GM11168 (cell line): ENCODE measurements around the gene QDPR.

Source experiments
- in situ Hi-C: fragments of 300-500 bp; cut with MboI; formaldehyde crosslinking; loops from one replicate; pipeline ENCODE4 v1.12.0; 2022; ENCODE audit warnings: low sequenced_read_pairs; ENCODE audit not compliant: unreplicated experiment

QDPR gene

DNA sequence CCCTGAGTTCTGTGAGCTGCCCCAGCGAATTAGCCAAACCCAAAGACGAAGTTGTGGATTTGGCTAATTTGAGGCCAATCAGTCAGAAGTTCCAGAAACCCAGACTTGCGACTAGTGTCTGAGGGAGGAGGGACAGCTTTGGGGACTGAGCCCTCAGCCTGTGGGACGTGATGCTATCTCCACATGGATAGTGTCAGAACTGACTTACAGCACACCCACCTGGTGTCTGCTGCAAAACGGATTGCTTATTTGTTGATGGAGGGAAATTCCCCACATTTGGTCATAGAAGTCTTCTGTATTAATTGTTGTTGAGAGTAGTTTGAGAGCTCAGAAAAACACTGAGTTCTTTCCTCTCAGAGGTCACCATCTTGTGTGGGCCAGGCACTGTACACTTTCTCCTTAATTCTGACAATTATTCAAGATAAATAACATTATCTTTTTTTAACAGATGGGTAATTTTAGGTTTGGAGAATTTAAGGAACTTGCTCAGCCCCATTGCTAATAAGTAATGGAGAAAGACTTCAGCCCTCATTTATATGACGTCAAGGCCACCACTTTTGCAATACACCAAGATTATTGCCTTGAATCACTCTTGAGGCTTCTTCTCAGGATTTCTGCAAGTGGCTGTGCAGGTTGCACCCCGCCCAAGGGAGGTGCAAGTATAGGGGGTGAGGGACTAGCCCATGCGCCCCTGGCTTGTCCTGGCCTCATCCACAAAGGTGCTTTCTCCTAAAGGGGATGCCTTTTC lies 19.8 kb upstream of the QDPR start:
- in situ Hi-C loops, result no loop called here

DNA sequence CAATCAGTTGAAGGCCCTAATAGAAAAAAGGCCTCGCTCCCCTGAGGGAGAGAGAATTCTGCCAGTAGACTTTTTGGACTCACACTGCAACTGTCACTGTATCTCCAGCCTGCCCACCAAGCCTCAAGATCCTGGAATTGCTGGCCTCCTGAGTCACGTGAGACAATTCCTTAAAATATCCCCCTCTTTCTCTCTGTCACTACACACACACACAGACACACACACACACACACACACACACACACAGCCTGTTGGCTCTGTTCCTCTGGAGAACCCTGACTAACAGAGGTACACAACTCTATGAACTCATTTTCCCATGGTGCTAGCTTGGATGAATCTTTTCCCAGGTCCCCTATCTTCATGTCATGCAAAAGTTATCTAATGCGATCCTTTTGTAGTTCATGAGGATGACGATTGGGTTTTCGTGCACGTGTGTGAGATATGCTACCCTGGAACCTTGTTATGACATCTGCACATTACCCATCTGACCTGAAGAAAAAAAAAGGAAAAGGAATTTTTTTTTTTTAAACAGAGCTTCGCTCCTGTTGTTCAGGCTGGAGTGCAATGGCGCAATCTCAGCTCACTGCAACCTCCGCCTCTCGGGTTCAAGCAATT lies 16.8 kb upstream of the QDPR start:
- in situ Hi-C loops, result no loop called here

DNA sequence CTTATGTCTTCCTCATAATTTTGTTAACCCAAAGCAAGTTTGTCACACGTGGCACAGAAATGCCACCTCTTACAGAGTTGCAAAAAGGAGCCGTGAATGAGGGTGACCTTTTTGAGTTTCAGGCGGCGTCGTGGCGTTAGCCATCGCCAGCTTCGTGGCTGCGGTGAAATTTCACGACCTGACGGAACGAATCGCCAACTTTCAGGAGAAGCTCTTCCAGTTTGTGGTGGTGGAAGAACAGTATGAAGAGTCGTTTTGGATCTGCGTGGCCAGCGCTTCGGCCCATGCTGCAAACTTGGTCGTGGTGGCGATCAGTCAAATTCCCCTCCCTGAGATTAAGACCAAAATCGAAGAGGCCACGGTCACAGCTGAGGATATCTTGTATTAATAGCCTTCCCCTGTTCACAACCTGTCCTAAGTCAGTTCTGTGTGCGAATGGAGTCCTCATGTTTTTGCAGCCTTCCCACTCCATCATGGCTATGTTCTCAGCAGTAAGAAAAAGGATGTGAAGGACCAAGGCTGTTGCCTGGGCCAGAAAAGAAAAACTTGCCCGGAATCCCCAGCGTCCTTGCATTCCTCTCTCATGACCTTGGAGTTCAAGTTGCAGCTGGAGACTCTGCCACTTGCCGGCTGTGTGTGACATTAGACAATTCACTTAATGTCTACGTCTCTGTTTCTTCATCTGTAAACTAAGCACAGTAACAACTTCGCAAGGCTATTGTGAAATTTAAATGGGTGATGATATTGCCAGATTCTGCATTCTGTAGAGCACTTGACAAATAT lies 15.0 kb upstream of the QDPR start:
- in situ Hi-C loops, result no loop called here

DNA sequence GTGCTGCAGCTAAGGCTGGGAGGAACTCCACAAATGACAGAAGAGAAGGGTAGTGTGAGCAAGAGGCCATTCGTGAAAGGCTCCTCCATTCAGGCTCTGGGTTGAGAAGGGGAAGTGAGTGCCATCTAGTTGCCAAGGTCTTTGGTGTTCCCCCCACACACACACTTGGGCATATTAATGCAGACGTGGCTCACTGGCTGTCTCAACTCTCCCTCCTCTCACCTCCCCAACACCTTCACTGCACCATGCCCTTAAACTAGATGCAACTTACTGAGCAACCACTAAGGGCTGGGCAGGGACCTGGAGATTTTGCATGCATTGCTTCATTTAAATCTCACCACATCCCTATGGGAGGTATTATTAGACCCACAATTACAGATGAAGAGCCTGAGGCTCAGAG lies 11.8 kb upstream of the QDPR start:
- in situ Hi-C loops, result no loop called here

DNA sequence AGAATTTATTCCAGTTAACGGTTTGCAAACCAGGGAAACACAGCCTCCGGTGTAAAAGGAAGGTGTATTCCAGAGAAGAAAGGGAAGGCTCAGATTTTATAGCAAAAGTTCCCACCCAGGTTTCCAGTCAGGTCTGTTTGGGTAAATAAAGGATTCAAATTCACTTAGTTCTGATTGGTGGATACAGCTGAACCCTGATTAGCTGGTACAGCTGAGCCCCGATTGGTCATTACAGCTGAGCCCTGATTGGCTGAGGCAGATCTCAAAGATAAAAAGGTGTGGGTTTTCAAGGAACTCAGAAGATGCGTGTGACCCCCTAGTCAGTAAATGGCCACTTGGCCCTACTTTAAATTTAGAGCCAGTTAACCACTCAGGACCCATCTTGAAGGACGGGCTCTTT lies 9.7 kb upstream of the QDPR start:
- in situ Hi-C loops, result no loop called here

DNA sequence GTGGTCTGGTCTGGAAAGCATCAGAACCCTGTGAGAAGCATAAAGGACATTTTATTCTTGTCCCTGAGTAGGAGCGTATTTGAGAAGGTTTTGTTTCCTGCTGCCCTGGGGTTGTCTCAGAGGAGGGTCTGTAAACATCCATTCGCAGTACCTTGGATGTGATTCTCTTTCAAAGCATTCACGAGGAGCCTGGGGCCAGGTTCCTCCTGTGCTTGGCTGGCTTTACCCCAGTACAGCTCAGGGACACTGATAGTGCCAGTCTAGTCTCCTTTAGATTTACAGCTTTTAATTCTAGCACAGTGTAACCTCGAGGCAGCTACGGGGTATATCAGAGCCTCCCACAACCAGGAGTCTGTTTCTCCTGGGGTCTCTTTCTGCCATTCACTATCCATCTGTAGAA lies 5.8 kb upstream of the QDPR start:
- in situ Hi-C loops, result no loop called here

DNA sequence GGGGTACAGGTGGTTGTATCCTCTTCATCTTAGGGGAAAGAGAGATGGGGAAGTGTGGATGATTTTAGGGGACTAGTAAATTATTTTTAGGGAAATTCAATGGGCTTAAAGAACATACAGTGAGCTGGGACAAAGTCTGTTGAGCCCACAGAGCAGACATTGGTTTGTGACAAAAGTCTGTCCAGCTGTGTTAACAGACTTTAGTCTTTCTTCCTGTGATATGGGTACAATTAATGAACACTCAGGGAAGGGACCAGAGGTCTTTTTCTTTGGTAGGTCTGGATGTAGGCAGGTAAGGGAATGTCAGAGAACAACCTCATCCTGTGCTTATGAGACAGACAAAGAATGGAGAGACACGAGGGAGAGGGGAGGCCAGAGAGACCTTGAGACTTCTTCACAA lies 5.1 kb upstream of the QDPR start:
- in situ Hi-C loops, result no loop called here

DNA sequence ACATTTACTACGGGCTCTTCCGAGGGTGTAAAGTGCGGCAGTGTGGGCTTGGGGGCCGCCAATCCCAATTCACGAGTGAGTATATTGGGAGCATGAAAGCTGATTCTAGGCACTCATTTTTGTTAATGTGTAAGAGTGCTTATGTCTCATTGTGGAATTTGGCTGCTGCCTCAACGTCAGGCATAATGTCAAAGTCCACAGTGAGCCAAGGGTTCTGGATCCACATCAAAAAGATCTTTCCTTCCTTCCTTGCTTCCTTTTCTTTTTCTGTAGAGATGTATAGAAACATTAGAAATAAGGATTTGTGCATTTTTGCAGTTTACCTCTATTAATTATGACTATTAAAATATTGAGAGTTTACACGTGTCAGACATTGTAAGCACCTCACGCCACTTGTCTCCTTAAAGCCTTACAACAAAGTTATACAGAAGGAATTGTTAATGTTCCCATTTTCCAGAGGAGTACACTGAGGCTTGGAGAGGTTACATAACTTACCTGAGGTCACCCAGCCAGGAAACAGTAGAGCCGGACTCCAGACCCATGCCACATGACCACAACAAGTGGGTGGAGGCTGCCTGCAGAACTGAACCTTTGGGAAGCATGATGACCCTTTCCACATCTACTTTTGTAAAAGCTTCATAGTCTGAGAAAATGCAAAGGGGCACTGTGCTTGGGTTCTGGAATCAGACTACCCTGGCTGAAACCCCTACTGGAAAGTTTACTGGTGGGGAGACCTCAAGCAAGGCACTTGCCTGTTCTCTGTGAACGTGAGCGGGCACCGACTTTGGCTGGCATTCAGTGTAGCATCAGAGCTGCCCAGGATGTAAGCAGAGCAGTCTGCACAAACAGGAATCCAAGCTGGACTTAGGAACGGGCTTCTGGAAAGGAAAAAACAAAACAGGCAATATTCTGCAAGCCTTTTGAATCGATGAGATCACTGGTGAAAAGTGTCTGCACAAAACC lies 3.8 kb upstream of the QDPR start:
- in situ Hi-C loops, result no loop called here

DNA sequence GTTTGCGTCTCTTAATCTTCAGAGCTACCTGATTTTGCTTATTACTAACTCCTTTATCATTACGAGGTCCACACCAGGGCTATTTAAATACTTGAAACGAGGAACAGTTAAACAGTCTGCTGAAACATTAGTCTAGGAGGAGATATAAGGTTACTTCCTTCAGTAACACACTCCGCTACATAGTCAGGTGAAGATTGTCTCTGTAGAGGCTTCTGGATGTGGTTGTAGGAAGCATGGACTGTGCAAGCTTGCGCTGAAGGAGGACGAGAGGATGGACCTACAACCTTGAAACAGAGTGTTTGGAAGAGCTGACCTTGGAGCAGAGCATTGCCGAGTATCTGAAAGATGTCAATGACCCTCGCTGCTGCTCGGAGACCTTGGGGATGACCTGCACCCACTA lies 3.0 kb upstream of the QDPR start, which contains the start of gene CLRN2:
Gene CLRN2, plus strand, starts transcription at position 301 of the 400 bp plus-strand sequence. CDS start 102 bp downstream, outside the sequence.
- in situ Hi-C loops, result no loop called here

DNA sequence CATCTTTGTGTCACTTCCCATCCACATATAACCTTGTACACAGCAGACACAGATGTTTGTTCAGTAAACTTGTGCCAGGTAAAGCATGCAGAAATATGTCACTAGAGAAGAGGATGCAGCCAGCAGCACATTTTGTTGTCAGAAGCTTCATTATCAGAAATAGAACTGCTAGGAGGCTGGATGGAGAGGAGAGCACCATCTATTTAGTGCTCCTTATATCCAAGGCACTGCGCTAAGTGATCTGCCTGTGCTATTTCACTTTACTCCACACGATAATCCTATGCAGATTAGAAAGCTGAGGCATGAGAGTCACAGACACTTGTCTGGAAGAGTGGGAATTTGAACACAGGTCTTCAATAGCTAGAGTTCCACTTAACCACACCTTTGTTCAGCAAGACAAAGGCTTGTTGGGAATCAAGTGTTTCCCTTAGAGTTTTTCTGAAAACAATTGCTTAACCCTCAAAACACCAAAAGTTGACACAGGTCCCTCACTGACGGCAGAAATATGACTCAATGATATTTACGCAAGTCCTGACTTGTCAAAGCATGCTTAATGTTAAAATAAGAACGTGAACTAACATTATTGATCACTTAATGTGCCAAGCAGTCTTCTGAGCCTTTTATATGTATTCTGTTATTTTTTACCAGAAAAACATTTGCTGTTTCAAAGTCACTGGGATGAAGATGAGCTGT lies 1.2 kb upstream of the QDPR start:
- in situ Hi-C loops, result no loop called here

DNA sequence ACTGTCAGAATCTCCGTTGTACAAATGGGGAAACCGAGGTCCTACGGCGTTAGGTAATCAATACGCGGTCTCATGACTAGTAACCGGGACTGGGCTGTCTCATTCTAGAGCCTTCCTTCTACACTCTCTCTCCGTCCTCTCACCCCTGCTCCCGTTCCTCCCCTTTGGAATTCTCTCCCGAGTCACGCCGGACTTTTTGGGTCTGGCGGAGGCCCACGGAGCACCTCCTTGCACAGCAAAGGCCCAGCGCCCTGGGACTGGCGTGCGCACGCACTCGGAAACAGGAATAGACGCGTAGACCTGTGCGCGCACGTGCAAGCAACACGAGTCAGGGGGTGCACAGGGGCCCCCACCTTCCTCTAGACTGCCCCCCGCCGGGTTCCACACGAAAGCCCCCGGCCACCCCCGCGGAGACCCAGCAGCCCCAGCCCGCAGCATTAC lies 361 bp downstream of the QDPR start:
- in situ Hi-C loops, result no loop called here

DNA sequence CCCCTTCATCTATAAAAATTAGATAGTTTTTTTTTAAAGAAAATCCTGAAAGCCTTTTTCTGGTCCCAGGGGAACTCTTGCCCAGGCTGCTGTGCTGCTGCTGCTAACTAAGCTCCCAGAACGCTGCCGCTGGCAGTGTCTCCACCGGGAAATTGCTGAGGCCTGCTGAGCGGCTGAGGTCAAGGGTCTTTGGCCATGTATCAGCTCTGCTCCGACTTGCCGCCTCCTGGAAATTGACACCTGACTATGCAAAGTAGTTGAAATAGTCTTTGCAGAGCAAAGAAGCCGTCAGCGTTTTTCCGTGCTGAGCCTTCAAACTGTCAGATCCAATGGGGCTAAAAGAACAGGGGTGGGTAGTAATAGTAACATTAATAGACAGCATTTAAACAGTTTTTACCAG lies 839 bp downstream of the QDPR start:
- in situ Hi-C loops, result no loop called here

DNA sequence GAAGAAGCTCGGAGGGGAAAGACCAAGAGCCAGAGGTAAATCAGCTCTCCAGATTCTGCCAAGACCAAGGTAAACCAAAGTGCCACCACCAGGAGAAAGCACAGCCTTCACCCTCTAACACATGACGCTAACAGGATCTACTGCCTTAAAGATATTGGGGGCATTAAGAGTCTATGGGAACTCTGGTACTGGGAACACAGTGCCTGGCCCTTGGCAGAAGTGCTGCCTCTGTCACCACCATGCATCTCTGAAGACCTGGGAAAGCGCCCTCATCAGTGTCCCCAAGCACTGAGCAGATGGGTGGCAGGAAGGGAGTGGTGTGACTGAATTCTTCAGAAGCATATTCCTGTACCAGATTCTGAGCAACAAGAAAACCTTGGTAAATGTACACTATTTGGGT lies 1.3 kb downstream of the QDPR start:
- in situ Hi-C loops, result no loop called here

DNA sequence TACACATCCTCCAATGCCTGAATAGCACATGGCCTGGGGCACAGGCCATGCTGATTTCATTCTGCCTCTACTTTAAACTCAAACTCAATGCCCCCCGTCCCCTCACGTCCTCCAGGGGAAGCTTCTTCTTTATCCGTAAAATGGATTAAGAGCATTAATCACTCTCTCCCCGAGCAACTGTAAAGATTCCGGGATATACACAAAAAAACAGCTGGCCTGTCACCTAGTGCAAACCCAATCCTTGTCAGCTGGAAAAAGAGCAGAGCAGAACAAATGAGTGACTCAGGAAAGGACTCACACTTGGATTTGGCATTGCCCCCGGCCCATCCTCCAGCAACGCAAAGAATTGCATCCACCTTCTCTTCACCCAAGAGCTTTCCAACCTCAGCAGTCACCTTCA lies 7.8 kb downstream of the QDPR start:
- in situ Hi-C loops, result no loop called here

DNA sequence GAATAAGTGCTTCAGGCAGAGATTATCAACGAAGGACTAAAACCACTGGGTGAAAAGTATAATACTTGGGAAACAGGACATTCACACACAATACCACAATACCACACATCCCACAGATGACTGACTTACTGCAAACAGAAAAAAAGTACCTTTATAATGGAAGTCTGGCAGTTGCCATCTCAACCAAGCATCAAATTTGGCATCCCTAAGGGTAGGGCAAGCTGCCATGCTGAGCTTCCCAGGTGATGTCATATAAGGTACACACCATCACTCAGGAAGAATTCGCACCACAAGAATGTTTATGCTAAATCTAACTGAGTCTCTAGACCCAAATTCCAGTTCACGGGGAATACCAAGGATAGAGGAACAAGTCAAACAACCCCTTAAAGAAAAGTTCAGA lies 9.1 kb downstream of the QDPR start:
- in situ Hi-C loops, result no loop called here

DNA sequence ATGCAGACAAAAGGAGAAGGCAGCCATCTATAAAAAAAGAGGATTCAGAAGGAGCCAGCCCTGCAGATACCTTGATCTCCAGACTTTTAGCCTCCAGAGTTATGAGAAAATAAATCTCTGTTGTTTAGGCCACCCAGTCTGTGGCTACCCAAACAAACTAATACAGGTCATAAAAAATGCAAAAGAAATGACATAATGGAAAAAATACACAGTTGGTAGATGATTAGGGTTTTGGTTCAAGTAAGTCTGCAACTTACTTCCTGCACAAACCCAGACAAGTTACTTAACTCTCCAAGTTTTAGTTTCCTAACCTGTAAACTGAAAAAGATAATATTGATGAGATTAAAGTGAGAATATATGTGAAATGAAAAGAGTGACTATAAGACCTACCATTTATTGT lies 11.3 kb downstream of the QDPR start:
- in situ Hi-C loops, result no loop called here

DNA sequence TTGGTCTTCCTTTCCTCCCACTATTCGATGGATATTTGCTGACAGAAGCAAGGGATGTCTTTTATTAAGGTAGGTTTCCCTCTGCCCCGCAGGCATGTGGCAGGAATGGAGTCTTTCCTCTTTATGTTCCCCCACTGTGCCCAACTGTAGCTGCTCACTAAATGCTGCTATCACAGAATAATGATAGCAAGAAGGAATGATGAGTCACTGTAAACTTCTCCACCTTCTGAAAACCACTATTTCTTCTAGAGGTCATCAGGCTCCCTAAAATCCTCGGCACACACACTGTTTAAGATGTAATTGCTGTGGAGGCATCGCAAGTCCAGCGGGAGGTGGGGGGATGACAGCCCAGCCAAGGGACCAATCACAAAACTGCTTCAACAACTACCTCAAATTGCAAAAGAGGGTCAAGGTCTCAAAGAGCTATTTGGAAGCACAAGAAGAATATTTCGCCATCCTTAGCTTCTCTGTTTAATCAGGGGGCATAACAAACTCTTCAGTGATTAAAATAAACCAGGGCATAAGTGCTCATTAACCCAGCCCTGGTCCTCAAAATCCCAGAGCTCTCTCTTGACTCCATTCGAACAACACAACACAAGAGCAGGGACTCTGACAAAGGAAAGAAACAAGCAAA lies 13.9 kb downstream of the QDPR start:
- in situ Hi-C loops, result no loop called here

DNA sequence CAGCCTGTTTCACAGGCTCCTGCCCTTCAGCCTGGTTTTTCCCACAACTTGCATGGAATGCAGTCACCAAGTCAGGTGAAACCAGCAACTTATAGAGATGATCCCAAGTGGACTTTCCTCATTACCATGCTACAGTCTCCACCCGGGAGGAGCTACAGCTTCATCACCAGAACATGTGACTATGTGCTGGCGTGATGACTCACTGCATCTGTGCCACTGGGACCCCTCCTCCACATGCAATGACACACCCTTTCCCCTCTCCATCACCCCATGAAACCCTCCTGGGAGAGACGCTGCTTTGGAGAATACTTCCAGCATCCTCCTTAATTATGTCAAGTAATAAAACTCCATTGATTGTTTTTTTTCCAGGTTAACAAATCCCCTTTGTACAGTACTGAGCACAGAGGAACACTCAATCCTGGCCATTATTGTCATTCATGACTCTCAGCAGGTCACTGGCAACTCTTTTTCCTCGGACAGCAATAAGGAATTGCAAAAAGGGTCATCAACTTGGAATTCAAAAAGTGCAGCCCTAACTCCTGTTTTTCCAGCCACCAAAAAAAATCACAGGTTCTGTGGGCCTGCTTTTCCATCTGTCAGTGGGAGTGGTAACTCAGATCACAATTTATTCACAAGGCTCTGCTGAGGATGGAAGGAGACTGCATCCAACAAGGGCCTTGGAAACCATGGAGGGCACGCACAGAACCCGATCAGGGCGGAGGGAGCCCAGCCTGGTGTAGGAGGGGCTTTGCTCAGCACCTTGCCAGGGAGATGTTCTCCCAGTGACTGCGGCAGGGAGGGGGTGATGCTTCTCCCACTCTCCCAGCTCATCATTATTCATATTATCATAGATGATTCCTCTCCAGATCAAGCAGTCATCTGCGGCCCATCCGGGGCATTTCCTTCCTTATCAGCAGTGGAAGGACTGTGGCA lies 17.4 kb downstream of the QDPR start:
- in situ Hi-C loops, result no loop called here
